NB4 (cell line): ENCODE data around the gene SMYD5.

Source experiments
- CTCF ChIP-seq: IDR thresholded peaks from one replicate; pipeline ENCODE4 v1.5.1; 2012; ENCODE audit warnings: low read depth, low read length
- POLR2A ChIP-seq: IDR thresholded peaks from 2 replicates; pipeline ENCODE4 v1.6.1; 2011; ENCODE audit warnings: mild to moderate bottlenecking; ENCODE audit not compliant: insufficient read length; ENCODE audit errors: extremely low read depth

GRCh38 chr2:73238976-73239375, 24.9 kb downstream of the SMYD5 start:
- TF ChIP-seq CTCF = no peak
- TF ChIP-seq POLR2A = no peak
